ENCODE results near the gene PDLIM7. TPM values are rescaled to one million over a fixed set of nuclear protein-coding genes. Genes with fewer than 3 reads are reported as not detected.

The PDLIM7 gene
- total RNA-seq, 1 donor from 2014 or later, result 48.3 TPM

- intact Hi-C loops (cut with micrococcal nuclease), result loop anchor here (1.0 to 2.0 kb wide), 4 partner anchors 9 to 56 kb away; no protein-coding TSS in a partner anchor
Observed at GRCh38 chr5:177446200-177447065, 51.0 kb downstream of the PDLIM7 start, which contains the start of gene PRR7. Gene PRR7, plus strand, starts transcription at chr5:177446814. Its CDS starts 8,254 bp downstream, at chr5:177455068.

DNA sequence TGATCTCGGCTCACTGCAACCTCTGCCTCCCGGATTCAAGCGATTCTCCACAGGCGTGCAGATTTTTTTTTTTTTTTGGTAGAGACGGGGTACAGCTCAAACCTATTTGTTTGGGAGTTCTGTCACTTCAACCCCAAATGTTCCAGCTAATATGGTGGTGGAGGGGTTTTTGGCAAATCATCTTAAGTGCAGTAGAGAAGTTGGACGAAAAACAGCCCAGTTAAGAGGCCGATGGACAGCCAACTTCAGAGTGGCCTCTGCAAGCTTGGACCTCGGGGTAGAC lies 51.5 kb downstream of the PDLIM7 start:
- intact Hi-C loops (cut with micrococcal nuclease), result loop anchor here (1.0 to 2.0 kb wide), 4 partner anchors 9 to 55 kb away; no protein-coding TSS in a partner anchor

- intact Hi-C loops (cut with micrococcal nuclease), result no loop called here
Observed at GRCh38 chr5:177445052-177445916, 52.1 kb downstream of the PDLIM7 start.

DNA sequence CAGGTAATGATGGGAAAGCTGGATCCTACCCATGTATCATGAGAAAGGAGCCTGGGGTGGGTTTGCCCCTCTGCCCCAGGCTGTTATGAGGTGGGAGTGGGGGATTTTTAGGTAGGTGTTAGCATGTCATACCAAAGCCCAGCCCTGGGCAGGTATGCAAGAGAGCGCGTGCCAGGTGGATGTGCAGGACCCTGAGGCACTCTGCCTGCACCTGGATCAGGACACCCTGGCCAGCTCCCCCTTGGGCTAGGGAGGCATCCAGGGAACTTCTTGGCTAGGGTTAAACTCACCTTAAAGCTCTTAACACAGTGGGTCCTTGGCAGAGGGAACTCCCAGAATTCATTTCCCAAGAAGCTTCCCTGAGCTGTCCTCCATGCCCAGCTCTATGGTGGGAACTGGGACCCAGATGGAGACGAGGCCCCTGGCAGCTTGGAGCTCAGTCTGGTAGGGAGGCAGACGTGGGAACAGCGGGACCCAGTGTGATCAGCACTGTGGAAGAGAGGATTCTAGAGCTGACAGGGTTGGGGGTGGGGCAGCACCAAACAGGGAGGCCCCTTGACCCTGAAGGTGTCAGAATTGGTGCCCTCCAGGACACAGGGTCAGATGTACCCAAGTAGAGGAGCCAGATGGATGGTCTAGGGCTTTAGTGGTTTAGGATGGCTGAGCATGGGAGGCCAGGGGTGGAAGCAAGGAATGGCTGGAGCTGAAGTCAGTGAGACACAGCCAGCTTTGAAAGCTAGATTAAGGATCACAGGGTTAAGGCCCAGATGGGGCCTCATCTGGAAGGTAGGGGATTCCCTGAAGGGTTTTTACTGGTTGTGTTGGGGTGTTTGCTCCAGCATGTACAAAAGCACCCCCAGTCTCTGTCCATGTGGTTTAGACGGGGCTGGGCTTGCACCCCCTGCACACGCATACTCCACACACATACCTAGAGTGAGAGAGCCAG lies 53.0 kb downstream of the PDLIM7 start:
- intact Hi-C loops (cut with micrococcal nuclease), result loop anchor here (1.0 kb wide), 1 partner anchor 10 kb away; no protein-coding TSS in a partner anchor

GRCh38 chr5:177443144-177443983 lies 54.0 kb downstream of the PDLIM7 start:
- intact Hi-C loops (cut with micrococcal nuclease), result no loop called here

DNA sequence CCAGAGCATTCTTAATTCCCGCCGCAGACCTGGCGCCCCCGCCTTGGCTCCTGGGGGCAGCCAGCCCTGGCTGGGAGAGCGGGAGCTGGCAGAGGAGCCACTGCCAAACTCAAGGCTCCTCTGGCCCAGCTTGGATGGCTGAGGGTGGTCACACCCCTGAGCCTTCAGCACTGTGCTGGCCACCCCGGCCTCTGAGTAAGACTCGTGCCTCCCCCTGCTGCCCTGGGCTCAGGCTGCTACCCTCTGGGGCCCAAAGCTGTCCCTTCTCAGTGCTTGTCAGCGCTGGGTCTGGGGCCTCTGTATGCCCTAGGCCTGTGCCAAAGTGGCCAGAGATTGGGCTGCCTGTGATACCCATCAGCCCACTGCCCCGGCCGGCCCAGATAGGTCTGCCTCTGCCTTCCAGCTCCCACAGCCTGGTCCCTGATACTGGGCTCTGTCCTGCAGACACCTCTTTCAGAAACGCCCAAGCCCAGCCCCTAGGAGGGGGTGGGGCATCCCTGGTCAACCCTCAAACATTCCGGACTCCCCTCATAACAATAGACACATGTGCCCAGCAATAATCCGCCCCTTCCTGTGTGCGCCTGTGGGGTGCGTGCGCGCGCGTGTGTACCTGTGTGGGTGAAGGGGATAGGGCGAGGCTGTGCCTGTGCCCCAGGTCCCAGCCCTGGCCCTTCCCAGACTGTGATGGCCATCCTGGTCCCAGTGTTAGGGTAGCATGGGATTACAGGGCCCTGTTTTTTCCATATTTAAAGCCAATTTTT lies 55.2 kb downstream of the PDLIM7 start:
- intact Hi-C loops (cut with micrococcal nuclease), result no loop called here

- intact Hi-C loops (cut with micrococcal nuclease), result no loop called here
Observed at GRCh38 chr5:177440990-177441780, 56.2 kb downstream of the PDLIM7 start.

DNA sequence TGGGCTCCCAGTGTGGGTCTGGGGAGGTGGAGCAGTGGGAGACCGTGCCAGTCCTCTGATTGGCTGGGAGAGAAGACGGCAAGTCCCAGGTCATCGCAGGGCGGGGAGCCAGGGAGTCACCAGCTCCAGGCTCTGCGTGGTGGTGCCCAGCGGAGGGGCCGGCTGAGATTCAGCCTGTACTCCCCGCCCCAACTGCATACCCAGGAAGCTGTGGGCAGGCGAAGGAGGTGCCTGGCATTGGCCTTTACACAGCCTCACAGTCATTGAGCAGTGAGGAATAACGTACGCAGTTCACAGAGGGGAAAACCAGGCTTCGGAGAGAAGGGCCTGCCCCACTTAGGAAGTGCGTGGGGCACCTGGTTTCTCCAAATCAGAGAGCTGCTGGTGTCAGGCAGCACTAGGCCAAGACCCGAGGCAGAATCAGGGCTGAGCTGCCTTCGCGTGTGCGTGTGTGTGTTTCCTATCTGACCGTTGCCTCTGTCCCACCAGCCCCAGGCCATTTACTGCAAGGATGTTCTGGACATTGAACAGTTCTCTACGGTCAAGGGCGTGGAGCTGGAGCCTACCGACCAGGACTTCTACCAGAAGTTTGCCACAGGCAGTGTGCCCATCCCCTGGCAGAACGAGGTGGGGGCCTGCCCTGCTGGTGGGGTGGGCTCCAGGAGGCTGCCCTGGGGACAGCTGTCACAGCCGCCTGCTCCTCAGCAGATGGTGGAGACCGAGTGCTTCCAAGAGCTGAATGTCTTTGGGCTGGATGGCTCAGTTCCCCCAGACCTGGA lies 57.0 kb downstream of the PDLIM7 start:
- intact Hi-C loops (cut with micrococcal nuclease), result no loop called here

- intact Hi-C loops (cut with micrococcal nuclease), result no loop called here
Observed at GRCh38 chr5:177439518-177440053, 57.8 kb downstream of the PDLIM7 start.

DNA sequence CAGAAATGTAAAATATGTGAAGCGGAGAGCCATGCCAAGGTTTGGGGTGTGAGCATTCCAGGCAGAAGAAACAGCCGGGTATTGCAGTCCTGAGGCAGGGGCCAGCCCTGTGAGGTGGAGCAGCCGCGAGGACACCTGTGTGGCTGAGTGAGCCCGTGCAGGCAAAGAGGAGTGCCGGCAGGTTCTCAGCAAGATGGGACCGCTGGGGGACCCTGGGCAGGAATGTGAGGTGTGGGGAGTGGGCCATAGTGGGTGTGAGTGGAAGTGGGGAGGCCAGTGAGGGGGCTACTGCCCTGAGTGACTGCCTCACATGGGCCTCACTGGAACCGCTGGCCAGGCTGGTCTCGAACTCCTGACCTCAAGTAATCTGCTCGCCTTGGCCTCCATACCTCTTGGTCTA lies 58.9 kb downstream of the PDLIM7 start:
- intact Hi-C loops (cut with micrococcal nuclease), result no loop called here

GRCh38 chr5:177437623-177438022 lies 59.8 kb downstream of the PDLIM7 start:
- intact Hi-C loops (cut with micrococcal nuclease), result no loop called here

GRCh38 chr5:177435847-177436536 lies 61.4 kb downstream of the PDLIM7 start:
- intact Hi-C loops (cut with micrococcal nuclease), result no loop called here

- intact Hi-C loops (cut with micrococcal nuclease), result loop anchor here (1.0 kb wide), 1 partner anchor 9 kb away; no protein-coding TSS in a partner anchor
Observed at GRCh38 chr5:177434942-177435738, 62.3 kb downstream of the PDLIM7 start.

DNA sequence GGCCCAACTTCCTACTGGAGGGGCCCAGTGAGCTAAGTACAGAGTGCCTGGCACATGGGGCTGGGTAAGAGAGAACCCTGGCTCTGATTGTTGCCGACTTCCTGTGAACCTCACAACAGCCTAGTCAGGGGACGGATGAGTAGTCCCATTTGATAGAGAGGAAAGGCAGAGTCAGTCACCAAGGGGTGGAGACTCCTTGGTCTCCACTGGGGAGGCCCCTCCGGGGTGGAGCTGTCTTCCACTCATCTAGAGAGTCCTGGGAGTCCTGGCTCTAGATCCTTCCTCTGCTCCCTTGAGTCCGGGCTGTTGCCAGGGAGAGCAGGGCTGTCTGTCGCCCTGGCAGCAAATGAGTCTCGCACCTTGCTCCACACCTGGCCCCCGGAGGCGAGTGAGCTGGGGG lies 63.0 kb downstream of the PDLIM7 start:
- intact Hi-C loops (cut with micrococcal nuclease), result loop anchor here (1.0 kb wide), 1 partner anchor 10 kb away; no protein-coding TSS in a partner anchor

DNA sequence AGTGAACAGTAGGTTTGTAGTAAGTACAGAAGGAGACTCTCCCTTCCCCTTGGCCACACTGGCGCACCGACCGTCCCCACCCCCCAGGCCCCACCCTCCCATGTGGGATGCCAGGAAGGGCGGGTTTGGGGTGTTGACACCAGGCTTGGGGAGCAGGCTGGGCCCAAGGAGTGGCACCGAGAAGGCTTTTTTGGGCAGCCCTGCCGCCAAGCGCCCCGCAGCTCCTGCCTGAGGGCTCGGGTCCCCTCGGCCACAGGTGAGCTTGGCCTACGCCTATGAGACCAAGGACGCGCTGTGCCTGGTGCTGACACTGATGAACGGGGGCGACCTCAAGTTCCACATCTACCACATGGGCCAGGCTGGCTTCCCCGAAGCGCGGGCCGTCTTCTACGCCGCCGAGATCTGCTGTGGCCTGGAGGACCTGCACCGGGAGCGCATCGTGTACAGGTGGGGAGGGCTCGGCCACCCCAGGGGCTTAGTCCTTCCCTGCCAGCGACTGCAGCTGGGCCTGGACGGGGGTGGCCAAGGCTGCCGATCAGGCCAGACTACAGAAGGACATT lies 63.7 kb downstream of the PDLIM7 start:
- intact Hi-C loops (cut with micrococcal nuclease), result loop anchor here (1.0 kb wide), 1 partner anchor 11 kb away; no protein-coding TSS in a partner anchor
